ENCODE data around the gene TTC34.

- TF ChIP-seq CTCF (IDR thresholded peaks at IDR 0.05): no peak
- TF ChIP-seq POLR2AphosphoS5 (IDR thresholded peaks at IDR 0.05): no peak
- TF ChIP-seq POLR2A (IDR thresholded peaks at IDR 0.05): no peak
Observed at GRCh38 chr1:2633936-2634491, 167.5 kb downstream of the TTC34 start.
